ENCODE measurements around the gene TBX10. TPM values are rescaled to one million over a fixed set of nuclear protein-coding genes. Genes with fewer than 3 reads are reported as not detected.

Gene TBX10
- total RNA-seq, 1 experiment from 2014 or later = not detected

GRCh38 chr11:67680696-67681470 lies 41.3 kb upstream of the TBX10 start:
- Histone ChIP-seq H3K27me3 (ENCODE audit: insufficient read depth, low read length) (no peaks in the 10 kb centered on the region), H2AFZ (ENCODE audit: low read depth, low read length, poor library complexity, severe bottlenecking) (no peak overlapping the region), H3K36me3 (ENCODE audit: control insufficient read depth in 1 of 2, insufficient read depth in 2 of 2, low read length in 2 of 2) (no peaks in the 10 kb centered on the region), H3K9ac (ENCODE audit: low read length) (no peak overlapping the region), H3K9me2 (ENCODE audit: insufficient read depth) (no peaks in the 10 kb centered on the region), H3K4me1 (ENCODE audit: control insufficient read depth in 1 of 2, insufficient read depth in 2 of 2, low read length in 2 of 2) (no peaks in the 10 kb centered on the region), H3K4me3 (replicated peaks in 1 of 2; ENCODE audit: low read depth in 1 of 2, low read length in 2 of 2) (no peak overlapping the region), H4K20me1 (ENCODE audit: insufficient read depth) (no peaks in the 10 kb centered on the region), H3K79me2 (ENCODE audit: insufficient read depth, low read length) (no peaks in the 10 kb centered on the region), H3K9me3 (ENCODE audit: control insufficient read depth in 1 of 2, insufficient read depth in 1 of 2, low read depth in 1 of 2, low read length in 2 of 2) (no peaks in the 10 kb centered on the region), H3K4me2 (ENCODE audit: low read length) (no peak overlapping the region), H3K27ac (ENCODE audit: low read depth, low read length) (no peak overlapping the region)
- TF ChIP-seq ELF1 (IDR thresholded peaks at IDR 0.05; ENCODE audit: borderline replicate concordance, low read depth) = no peak
- TF ChIP-seq EZH2phosphoT487 (IDR thresholded peaks at IDR 0.05; ENCODE audit: borderline replicate concordance) = no peak
- TF ChIP-seq POLR2AphosphoS5 (IDR thresholded peaks at IDR 0.05; ENCODE audit: low read depth, low read length) = no peak
- TF ChIP-seq ZBTB33 (IDR thresholded peaks at IDR 0.05; ENCODE audit: extremely low read depth, insufficient replicate concordance, low read length) = no peak
- no peak for TF ChIP-seq EGR1 (IDR thresholded peaks at IDR 0.05; ENCODE audit: low read depth)
- no peak for TF ChIP-seq SP1 (IDR thresholded peaks at IDR 0.05; ENCODE audit: low read depth)
- no peak for TF ChIP-seq CTCF (IDR thresholded peaks at IDR 0.05 in 2 of 3, conservative IDR thresholded peaks at IDR 0.05 in 1 of 3; ENCODE audit: borderline replicate concordance in 1 of 3, insufficient read depth in 1 of 3, low read depth in 2 of 3, low read length in 2 of 3)
- no peak for TF ChIP-seq FOSL1 (IDR thresholded peaks at IDR 0.05; ENCODE audit: low read depth)
- TF ChIP-seq, protein P1, sequence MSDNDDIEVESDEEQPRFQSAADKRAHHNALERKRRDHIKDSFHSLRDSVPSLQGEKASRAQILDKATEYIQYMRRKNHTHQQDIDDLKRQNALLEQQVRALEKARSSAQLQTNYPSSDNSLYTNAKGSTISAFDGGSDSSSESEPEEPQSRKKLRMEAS (IDR thresholded peaks at IDR 0.05) = no peak
- TF ChIP-seq ZFX (IDR thresholded peaks at IDR 0.05) = no peak
- no peak for TF ChIP-seq TCF7L2 (IDR thresholded peaks at IDR 0.05; ENCODE audit: borderline replicate concordance, extremely low read depth, insufficient read depth, insufficient read length)
- TF ChIP-seq CEBPB (IDR thresholded peaks at IDR 0.05; ENCODE audit: low read depth) = no peak
- intact Hi-C loops (cut with micrococcal nuclease) = no loop called here
- RAD21 ChIA-PET (ENCODE audit: low non-redundant PET in 1 of 2, low total read pairs in 2 of 2, uncharacterized antibody in 2 of 2, unreplicated experiment in 2 of 2) = no interaction called here
- no peak for DNase-seq (ENCODE audit: low read depth, low spot score)
- BruUV-seq (replicated peaks) = no TSS peak
- no peak for ATAC-seq
- CTCF ChIA-PET = no interaction called here
- POLR2A ChIA-PET = no interaction called here

Data from HCT116 (cell line).